GM13976 (cell line): ENCODE data around the gene ATP13A4.

Source experiments
- DNase-seq: peaks from one replicate; pipeline ENCODE4 v3.0.0; 2012; ENCODE audit warnings: low spot score
- CTCF ChIP-seq: IDR thresholded peaks from 2 replicates; pipeline ENCODE4 v1.5.1; 2012; ENCODE audit warnings: borderline replicate concordance, mild to moderate bottlenecking; ENCODE audit not compliant: insufficient read depth; ENCODE audit errors: extremely low read depth, missing control alignments, control extremely low read depth
- in situ Hi-C: fragments of 300-500 bp; cut with MboI; formaldehyde crosslinking; loops from one replicate; pipeline ENCODE4 v1.12.0; 2022; ENCODE audit warnings: low sequenced_read_pairs, mixed read lengths, inconsistent platforms; ENCODE audit not compliant: unreplicated experiment

The ATP13A4 gene

DNA sequence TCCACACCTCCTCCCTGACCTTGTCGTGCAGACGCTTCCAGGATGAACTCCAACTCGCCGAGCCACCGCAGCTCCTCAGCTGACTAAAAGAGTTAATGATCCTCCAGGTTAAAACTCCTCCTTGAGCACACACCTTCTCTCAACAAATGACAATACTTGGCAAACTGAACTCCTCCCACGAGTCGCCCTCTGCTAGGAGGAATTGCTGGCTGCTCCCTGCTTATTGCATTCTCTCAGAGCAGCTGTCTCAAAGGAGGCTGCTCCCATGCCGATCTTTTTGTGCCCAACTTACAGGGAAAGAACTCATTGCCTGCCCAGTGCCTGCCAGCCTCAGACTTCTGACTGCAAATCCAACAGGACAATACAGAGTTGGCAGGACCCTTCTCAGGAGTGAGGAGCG, at the start of gene ATP13A4:
Gene ATP13A4, minus strand, starts transcription at position 85 of the 400 bp plus-strand sequence. CDS start 96 bp downstream, outside the sequence.
- in situ Hi-C loops, result loop anchor here (25.0 kb wide), 3 partner anchors 518 to 993 kb away; no protein-coding TSS in a partner anchor
- no peak for TF ChIP-seq CTCF
- DNase-seq, result no peak

DNA sequence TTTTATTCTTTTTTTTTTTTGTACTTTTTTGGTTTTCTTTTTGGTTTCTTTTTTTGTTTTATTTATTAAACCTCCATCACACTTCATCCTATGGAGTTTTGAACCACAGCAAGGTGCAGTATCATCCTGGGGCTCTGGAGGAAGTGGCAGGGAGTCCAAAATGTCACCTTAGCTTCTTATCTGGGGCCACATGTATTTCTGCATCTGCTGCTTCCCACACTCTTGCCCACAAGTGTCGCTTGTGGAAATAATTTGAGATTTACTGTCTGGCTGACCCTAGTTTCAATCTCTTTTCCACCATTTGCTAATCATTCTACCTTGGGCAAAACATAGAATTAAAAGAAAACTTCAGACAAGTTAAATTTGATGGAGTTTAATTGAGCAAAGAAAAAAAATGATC, 44.7 kb upstream of the ATP13A4 start:
- in situ Hi-C loops, result no loop called here
- DNase-seq, result no peak
- no peak for TF ChIP-seq CTCF

DNA sequence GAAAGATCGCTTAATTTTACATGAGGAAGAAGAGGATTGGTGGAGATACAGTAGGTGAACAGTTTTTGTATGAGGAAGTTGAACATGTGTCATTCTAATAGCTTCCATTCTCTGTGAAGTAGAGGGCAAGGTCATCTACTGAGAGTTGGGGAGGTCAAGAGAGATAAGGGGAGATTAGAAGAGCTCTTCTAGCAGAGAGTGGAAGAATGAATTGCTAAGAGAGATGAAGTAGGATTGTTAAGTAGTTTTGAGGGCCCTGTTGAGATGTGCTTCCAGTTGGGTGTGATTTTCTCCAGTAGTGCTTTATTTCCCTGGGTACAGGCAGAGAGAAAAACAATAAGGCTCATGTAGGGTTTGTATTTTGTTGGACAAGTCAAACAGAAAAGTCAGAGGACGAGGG, 43.5 kb upstream of the ATP13A4 start:
- no peak for TF ChIP-seq CTCF
- DNase-seq, result no peak
- in situ Hi-C loops, result no loop called here

DNA sequence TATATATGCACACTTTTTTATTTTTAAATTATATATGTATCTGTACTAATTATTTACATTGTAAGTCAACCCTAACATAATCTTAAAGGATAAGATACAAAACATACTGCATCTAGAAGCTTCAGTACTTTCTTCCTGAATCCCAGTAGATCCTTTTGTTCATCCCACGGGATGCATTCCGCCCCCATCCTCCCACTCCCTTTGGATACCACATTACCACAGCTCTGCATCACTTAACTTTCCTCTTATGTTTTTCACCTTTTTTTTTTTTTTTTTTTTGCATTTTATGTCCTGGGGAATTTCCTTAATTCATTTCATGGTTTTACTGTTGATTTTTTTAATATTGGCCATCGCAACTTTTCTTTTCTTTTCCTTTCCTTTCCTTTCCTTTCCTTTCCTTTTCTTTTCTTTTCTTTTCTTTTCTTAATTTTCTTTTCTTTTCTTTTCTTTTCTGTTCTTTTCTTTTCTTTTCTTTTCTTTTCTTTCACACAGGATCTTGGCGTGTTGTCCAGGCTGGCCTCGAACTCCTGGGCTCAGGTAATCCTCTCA, 41.3 kb upstream of the ATP13A4 start:
- no peak for DNase-seq

DNA sequence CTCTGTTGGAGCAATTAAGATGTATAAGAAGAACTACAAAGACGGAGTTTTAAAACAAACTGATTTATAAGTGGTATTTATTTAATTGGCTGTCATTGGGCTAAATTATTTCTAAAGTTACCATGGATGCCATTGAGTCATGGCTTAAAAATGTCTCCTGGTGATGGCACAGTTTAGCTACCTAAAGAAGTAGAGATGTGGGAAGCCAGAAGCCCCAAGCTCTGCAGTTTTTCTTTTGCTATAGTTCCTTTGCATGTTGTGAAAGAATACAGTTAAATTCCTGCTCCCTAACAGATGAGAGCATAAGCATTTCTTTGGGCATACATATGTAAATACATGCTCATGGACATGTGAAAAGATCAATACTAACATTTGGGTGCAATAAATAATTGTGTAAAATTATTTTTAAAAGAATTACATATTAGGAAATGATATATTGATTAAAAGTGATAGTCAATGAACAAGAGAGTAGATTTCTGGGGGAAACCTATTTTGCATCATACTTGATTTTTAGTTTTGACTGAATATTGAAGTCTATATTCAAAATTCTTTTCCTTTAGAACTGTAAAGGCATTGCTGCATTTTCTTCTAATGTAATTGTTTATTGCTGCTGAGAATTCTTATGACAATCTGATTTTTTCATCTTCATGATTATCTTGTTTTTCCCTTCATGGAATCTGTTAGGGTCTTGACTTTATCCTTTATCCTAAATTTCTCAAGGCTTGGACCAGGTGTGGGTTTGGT, 40.4 kb upstream of the ATP13A4 start:
- no peak for DNase-seq
- in situ Hi-C loops, result no loop called here
- no peak for TF ChIP-seq CTCF

More for the DNA sequence above, 41.3 kb upstream of the ATP13A4 start:
- no peak for TF ChIP-seq CTCF
- in situ Hi-C loops, result no loop called here

DNA sequence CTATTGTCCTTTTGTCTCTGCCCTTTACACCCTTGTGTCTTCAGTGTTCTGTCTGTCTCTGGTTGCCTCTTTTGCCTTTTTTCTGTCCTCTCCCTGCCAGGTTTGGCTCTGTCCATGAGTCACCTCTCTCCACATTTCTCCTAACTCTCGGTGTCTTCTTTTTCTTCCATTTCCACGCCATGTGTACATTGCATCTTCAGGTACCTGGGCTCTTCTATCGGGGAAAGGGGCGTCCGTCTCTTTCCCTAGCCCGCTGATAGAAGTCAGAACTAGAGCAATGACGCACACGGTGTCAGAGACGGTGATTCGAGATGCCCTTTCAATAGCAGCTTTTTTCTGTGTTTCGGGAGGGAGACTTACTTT, 39.0 kb upstream of the ATP13A4 start:
- in situ Hi-C loops, result no loop called here
- DNase-seq, result peak; percentile 49
- TF ChIP-seq CTCF, result no peak
